ENCODE results near the gene SDCBP2. TPM values are rescaled to one million over a fixed set of nuclear protein-coding genes. Genes with fewer than 3 reads are reported as not detected.

SDCBP2 gene
- total RNA-seq, 4 donors from 2014 or later, result 1.3 to 2.9 (median 2.1) TPM

DNA sequence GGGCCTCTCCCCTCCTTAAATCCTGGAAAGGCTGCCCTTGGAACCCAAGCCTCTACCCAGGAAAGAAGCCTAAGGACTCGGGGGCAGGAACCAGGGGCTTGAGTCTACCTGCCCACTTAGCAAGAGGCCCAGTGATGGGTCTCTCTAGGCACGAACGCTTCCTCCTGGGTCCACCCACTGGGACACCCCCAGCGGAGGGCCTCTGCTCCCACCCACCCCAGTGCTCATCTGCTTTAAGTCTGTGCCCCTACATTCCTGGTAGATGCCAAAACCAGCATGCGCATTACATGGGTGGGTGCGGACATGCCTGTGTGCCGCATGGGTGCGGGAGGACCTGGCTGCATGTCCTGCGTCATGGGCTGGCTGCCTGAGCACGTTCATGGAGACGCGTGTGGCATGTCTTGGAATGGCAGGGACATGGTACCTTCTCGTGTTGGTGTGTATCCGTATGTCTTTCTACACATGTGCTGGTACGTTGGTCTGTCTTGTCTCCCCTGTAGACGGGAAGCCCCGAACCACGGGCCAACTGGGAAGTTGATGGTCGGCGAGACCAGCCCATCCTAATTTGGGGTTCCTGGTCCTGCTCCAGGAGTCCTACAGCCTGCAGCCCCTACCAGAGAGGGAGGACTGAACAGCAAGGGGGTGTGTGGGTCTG, 33.5 kb downstream of the SDCBP2 start:
- TF ChIP-seq POLR2A (IDR thresholded peaks at IDR 0.05) (no peak), CTCF (IDR thresholded peaks at IDR 0.05 in 4 of 5, conservative IDR thresholded peaks at IDR 0.05 in 1 of 5) (no peak)
- peaks cover 13 to 21% of the 10 kb centered on the region in 2 donors for H3K4me1 ChIP-seq
- in situ Hi-C loops (cut with MboI; ENCODE audit: low sequenced_read_pairs in 4 of 4), result no loop called here
- no peak overlapping the region for H3K4me3 ChIP-seq
- H3K27ac ChIP-seq, result no peak overlapping the region
- ATAC-seq (no peak), DNase-seq (no peak)
- no peaks in the 10 kb centered on the region for H3K36me3 ChIP-seq
- H3K27me3 ChIP-seq, result no peaks in the 10 kb centered on the region
- no peaks in the 10 kb centered on the region for H3K9me3 ChIP-seq
- intact Hi-C loops (cut with DNase I; ENCODE audit: low total_unique reads), result no loop called here

- intact Hi-C loops (cut with DNase I; ENCODE audit: low total_unique reads) (no loop called here), in situ Hi-C loops (cut with MboI; ENCODE audit: low sequenced_read_pairs in 4 of 4) (no loop called here)
- H3K27ac ChIP-seq, result no peak overlapping the region
- ATAC-seq (no peak), DNase-seq (no peak)
- H3K27me3 ChIP-seq, result no peaks in the 10 kb centered on the region
- TF ChIP-seq POLR2A (IDR thresholded peaks at IDR 0.05) (no peak), CTCF (IDR thresholded peaks at IDR 0.05 in 4 of 5, conservative IDR thresholded peaks at IDR 0.05 in 1 of 5) (no peak)
- H3K36me3 ChIP-seq, result no peaks in the 10 kb centered on the region
- H3K4me3 ChIP-seq, result no peak overlapping the region
- H3K9me3 ChIP-seq, result no peaks in the 10 kb centered on the region
- H3K4me1 ChIP-seq, result peaks cover 13 to 26% of the 10 kb centered on the region in 2 donors
Measured at GRCh38 chr20:1294497-1294896, 34.4 kb downstream of the SDCBP2 start.

DNA sequence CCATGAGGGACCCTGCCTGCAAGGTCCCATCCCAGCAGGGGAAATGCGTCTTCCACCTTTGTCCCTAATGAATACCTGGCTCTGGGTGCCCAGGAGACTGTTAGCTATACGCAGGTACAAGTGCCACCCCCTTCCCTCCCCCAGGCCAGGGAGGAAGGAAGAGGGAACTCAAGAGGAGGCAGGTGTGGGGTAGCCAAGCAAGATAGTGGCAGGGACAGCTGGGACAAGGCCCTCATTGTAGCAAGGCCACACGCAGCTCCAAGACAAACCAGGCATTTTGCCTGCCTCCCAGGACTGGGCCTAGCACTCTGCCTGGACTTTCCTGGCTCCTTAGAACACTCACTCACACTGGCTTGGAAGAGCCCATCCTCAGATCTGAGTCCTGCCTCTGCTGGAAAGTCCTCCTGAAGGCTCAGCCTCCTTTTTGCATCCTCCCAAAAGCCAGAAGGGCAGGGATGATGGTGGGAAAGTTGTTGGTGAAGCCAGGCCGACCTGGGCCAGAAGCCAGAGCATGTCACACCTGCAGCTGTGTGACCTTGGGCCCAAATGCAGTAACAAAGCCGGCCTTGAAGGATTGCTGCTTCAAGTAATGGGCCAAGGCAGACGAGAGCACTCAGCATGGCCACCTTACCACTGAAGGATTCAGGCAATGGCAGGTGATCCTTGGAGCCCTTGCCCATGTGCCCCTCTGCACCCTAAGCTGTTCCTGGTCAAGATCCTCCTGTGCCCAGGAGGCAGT, 35.1 kb downstream of the SDCBP2 start:
- ATAC-seq (no peak), DNase-seq (no peak)
- in situ Hi-C loops (cut with MboI; ENCODE audit: low sequenced_read_pairs in 4 of 4), result no loop called here
- intact Hi-C loops (cut with DNase I; ENCODE audit: low total_unique reads), result no loop called here
- Histone ChIP-seq H3K27me3 (no peaks in the 10 kb centered on the region), H3K4me1 (peaks cover 13 to 26% of the 10 kb centered on the region in 2 donors), H3K36me3 (no peaks in the 10 kb centered on the region), H3K4me3 (no peak overlapping the region), H3K27ac (no peak overlapping the region), H3K9me3 (no peaks in the 10 kb centered on the region)
- TF ChIP-seq CTCF (IDR thresholded peaks at IDR 0.05 in 4 of 5, conservative IDR thresholded peaks at IDR 0.05 in 1 of 5), result no peak
- TF ChIP-seq POLR2A (IDR thresholded peaks at IDR 0.05), result no peak

- no peaks in the 10 kb centered on the region for H3K36me3 ChIP-seq
- H3K4me1 ChIP-seq, result peaks cover 13 to 33% of the 10 kb centered on the region in 2 donors
- TF ChIP-seq POLR2A (IDR thresholded peaks at IDR 0.05), result no peak
- in situ Hi-C loops (cut with MboI; ENCODE audit: low sequenced_read_pairs in 4 of 4) (no loop called here), intact Hi-C loops (cut with DNase I; ENCODE audit: low total_unique reads) (no loop called here)
- no peaks in the 10 kb centered on the region for H3K27me3 ChIP-seq
- no peaks in the 10 kb centered on the region for H3K9me3 ChIP-seq
- H3K27ac ChIP-seq, result peak overlapping the region in 2 of 4 donors; percentile 81 to 91
- DNase-seq, result no peak
- H3K4me3 ChIP-seq, result no peak overlapping the region
- ATAC-seq, result no peak
Measured at GRCh38 chr20:1292620-1293019, 36.3 kb downstream of the SDCBP2 start.

- H3K27me3 ChIP-seq, result no peaks in the 10 kb centered on the region
- H3K4me1 ChIP-seq, result peaks cover 13 to 40% of the 10 kb centered on the region in 2 donors
- peak; percentile 97 to 98 for ATAC-seq
- no peaks in the 10 kb centered on the region for H3K9me3 ChIP-seq
- intact Hi-C loops (cut with DNase I; ENCODE audit: low total_unique reads) (no loop called here), in situ Hi-C loops (cut with MboI; ENCODE audit: low sequenced_read_pairs in 4 of 4) (no loop called here)
- peak overlapping the region; percentile 66 to 91 (median 80) for H3K27ac ChIP-seq
- TF ChIP-seq POLR2A (IDR thresholded peaks at IDR 0.05), result peak in 1 of 2 donors; percentile 30
- TF ChIP-seq CTCF (IDR thresholded peaks at IDR 0.05 in 4 of 5, conservative IDR thresholded peaks at IDR 0.05 in 1 of 5), result no peak
- DNase-seq, result peak; percentile 84 to 87
- no peak overlapping the region for H3K4me3 ChIP-seq
- no peaks in the 10 kb centered on the region for H3K36me3 ChIP-seq
Measured at GRCh38 chr20:1291191-1291741, 37.7 kb downstream of the SDCBP2 start.
